HG03108 (cell line): ENCODE data around the gene ACOT9.
"Not testable (repeated sequence)": the region's sequence is repeated elsewhere in the genome, so short reads cannot be mapped to it uniquely, and the experiment has no call there.

Source experiments
- ATAC-seq: cut with Tn5 transposase; IDR thresholded peaks from one replicate; pipeline ENCODE4 v1.9.1; 2021; ENCODE audit warnings: moderate library complexity; ENCODE audit not compliant: unreplicated experiment

The ACOT9 gene

DNA sequence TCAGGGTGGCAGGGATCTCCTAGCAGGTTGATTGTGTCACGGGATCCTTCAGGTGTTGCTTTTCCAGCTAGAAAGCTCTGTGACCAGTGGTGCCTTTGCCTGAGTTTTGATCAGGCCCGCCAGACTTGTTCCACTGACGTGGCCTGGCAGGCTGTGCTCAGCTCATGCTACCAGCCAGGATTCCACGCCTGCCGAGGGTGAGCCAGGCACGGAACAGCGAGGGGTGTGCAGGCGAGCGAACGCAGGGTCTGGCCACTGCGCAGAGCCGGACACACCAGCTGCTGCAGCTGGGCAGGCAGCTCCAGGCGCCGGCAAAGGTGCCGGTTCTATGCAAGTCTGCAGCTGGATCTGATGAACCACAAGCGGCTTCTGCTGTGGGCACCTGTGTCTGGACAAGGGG is 22.8 kb upstream of the ACOT9 start:
- no peak for ATAC-seq

DNA sequence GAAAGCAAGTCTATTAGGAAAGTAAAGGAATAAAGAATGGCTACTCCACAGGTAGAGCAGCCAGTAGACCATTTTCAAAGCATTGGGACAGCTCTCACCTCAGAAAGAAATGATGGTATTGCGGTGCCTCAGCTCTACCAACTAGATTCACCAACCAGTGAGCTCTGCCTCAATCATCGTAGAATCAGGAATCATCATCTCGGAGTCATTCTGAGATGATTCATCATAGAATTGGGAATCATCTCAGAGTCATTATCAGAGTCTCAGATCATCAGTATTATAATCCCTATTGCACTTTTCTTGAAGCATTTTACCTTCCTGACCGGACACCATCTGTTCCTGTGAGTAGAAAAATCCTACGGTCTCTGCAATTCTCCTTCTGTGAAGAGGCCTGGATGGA is 22.4 kb upstream of the ACOT9 start:
- ATAC-seq, result no peak

DNA sequence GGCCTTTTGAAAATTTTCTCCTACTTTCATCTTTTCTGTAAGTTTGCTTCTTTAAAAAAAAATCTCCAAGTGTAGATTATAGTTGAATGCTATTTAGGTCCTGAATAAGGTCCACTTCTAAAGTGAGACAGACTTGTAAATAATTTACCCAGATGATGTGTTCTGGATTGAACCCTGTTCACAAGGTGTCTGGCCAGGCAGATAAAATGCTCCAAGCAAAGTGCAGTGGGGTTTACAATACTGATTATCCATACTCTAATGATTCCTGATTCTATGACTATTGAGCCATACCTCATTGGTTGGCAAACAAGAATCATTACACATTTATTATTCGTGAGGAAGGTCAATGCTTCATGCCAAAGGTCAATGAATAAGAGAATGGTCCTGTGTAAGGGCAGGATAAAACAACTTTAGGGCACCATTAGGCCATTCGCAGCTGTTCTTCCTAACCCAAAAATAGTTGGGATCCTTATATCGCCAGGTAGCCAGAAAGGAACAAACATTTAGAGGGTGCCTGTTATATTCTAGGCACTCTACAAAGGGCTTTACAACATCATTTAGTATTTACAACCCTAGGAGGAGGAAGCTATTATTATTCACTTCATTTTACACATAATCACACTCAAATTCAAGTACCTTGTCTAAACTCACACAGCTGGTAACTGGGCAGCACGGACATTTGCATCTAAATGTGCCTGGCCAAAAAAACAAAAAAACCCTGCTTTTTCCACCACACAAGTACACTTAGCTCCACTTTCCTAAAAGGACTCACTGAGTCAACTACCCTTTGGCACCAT is 21.3 kb upstream of the ACOT9 start:
- no peak for ATAC-seq

DNA sequence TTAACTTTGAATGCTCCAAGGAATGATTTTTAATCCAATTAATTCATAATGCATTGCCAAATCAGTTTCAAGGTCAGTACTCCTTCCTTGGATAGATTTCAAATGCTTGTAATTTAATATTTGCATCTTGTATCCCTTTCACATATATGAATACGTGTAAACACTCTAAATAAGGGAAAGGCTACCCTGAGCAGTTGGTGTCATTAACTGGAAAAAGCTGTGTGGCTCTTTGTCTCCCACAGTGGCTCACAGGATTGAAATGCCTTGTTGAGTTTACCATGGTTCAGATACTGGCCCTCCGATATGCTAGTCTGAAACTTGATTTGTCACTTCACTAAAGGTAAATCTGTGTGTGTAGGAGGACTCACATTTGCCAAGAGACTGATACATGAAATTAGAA is 16.7 kb upstream of the ACOT9 start:
- no peak for ATAC-seq

DNA sequence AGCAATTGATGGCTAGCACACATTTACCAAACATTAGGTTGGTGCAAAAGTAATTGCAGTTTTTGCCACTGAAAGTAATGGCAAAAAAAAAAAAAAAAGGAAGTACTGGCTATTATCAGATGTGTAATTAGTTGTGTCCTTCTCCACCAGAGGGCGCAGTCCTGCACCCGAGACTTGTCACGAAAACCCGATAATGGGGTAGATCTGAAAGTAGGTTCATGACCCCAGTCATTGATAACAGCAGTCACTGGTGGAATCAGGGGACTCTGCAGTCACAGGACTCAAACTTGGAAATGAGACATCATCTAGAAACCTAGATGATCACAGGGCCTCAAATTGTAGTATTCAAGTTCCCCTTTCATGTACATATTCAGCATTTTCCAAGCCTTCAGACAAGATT is 13.1 kb upstream of the ACOT9 start:
- ATAC-seq, result peak; percentile 76

DNA sequence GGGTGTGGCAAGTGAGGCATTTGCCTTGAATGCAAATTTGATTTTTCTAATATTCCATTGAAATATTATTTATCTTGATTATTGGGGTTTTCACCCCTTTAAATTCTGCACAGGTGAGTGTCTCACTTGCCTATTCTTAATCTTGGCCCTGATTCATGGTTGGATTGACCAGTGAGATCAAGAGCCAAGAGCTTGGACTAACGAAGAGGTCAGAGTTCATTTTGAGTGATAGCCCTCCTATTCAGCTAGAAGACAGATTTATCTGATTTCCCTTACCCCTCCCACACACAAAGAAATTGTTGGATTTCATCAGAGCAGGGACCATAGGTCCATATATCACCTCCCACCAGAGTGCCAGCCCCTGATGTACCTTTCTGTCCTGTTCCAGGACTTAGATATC is 11.6 kb upstream of the ACOT9 start:
- ATAC-seq, result no peak

DNA sequence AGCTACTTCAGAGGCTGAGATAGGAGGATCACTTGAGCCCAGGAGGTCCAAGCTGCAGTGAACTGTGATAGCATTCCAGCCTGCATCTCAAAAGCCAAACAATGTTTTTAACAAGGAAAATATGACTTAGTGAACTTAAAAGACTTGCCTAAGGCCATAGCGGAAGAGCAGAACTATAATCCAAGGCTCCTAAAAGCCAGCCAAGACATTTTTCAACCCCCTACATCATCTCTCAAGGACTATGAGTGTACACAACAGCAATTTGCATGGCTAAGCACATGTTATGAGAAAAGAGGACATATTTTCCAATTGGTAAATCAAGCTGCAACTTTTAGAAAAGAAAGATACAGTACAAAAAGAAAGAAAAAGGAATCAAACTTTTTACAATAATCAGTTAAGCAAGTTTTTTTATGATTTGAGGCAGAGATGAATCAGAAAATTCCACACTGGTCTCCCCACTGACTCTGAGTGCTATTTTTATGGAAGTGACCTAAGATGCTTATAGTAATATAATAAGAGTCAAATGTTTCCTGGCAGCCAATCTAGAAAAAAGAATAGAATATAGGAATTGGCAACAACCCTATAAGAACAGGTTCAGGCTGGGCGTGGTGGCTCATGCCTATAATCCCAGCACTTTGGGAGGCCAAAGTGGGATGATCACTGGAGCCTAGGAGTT is 9.8 kb upstream of the ACOT9 start:
- no peak for ATAC-seq

DNA sequence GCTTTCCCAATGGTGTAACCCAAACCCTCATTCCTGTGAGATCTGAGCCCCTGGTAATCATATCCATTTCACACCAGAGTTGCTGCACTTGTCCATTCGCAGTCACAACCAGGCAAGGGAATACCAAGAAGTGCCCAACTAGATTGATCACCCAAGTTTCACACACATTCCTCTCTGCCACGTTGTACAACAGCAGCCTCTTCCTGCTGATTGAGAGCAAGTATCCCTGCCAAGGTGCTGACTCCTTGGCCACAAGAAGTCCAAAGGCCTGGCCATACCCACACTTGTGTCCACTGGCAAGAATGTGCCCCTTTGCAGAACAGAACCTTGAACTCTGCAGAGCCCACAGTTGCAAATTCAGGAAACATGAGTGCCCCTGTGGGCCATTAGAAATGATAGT is 6.5 kb upstream of the ACOT9 start:
- ATAC-seq, result no peak

DNA sequence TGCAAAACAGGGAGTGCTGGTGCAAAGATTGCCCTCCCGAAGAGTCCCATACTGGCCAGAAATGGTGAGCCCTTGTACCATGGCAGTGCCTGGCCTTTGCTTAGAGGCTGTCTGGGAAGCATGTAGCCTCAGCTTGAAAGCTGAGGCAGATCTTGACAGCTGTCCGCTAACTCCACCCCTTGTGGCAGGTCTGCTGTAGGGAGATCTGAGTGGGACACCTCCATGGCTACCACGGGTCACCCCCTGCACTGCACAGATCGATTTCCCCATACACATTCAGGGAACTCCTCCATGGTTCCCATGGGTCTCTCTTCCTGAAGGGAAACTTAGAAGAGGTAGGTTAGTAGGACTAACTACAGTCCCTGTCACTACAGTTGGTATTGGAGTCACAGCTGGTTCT is 6.1 kb upstream of the ACOT9 start:
- ATAC-seq, result no peak

DNA sequence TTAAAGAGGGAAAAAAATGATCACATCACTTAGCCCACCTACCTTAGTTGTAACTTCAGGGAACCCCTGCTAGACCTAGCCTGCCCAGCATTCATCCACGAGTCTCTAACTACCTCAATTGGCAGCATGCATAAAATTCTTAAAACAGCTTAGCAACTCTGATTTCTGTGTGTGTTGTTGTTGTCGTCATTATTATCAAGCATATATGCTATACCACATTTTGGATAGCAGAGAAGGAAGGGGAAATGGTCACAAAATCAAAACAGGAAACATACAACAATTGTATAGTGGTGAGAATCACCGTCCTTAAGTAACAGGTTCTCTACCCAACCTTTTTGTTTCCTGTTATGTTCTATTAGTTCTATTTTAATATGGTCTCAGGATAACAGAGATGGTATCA is 2.7 kb upstream of the ACOT9 start:
- ATAC-seq, result no peak

DNA sequence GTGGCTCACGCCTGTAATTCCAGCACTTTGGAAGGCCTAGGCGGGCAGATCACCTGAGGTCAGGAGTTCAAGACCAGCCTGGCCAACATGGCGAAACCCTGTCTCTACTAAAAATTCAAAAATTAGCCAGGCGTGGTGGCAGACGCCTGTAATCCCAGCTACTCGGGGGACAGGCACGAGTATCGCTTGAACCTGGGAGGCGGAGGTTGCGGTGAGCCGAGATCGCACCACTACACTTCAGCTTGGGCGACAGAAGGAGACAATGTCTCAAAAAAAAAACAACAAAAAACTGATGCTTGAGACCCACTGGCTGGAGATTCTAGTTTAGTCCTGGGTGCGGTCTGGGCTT is 521 bp upstream of the ACOT9 start:
- not testable (repeated sequence) for ATAC-seq

DNA sequence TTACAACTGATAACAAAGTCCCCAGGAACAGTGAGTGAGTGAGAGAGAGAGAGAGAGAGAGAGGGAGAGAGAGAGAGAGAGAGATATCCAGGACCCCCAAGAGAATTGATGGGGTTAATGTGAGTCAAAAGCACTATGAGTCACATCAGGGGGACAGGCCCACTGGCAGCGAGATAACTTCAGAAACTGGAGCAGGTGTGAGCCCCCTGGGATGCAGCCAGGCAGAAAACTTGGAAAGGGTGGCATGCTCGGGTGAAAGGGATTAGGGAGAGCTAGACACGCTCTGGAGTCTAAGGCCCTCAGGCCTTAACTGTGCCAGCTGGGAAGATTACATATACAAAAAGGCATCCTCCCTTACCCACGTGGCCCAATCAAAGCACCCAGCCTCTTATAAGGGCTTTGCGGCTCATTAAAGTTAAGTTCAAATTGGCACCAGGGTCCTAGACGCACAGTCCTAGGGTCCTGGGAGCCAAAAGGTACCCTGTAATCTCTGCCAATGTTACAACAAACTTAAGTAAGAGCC is 841 bp downstream of the ACOT9 start:
- ATAC-seq, result peak; percentile 6

DNA sequence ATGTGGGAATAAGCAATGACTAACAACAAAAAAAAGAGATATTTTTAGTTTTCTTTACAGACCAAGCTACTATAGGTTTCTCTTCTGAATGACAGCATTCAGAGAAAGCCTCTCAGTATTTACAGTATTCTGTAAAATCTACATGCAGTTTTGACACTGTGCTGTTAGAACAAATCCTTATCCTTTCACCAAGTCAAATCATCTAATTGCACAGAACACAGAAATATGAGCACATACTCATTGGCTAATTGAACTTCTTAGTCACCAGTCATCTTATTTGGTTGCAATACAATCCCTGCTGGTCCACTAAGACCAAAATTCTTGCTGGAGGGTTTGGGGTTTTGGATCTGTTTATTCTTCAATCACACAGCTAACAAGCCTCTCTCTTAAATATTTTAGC is 5.7 kb downstream of the ACOT9 start:
- no peak for ATAC-seq

DNA sequence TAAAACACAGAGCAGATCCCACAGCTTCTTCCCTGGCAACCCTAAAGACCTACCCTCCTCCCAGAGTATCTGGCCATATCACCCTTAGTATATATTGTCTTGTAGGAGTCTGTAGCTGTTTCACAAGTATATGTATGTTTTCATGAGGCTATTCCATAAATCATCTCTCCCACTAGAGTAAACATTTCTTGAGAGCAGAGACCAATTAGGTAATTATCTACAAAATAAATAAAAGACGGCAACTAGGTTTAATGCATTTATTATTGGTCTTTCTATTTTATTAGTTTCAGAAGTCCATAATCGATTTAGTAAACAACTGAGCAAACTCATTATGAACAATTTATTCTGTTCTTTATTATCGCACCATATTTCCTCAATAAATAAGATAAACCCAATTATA is 7.0 kb downstream of the ACOT9 start:
- no peak for ATAC-seq

DNA sequence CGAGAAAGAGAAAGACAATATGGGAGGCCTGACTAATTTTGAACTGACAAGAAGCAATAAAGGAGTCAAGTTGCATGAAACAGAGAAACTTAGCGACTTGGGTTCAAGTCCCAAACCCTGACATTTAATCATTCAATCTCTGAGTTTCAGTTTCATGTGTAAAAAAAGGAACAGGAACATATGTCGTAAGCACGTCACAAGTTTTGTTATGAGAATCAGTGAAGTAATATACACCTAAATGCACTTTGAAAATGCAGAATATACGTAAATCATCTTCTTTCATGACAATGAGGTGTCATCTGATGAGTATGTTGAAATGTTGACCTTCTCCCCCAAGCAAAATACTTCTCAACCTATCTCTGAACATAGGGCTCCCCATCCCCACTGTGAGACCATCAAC is 10.4 kb downstream of the ACOT9 start:
- ATAC-seq, result peak; percentile 81

DNA sequence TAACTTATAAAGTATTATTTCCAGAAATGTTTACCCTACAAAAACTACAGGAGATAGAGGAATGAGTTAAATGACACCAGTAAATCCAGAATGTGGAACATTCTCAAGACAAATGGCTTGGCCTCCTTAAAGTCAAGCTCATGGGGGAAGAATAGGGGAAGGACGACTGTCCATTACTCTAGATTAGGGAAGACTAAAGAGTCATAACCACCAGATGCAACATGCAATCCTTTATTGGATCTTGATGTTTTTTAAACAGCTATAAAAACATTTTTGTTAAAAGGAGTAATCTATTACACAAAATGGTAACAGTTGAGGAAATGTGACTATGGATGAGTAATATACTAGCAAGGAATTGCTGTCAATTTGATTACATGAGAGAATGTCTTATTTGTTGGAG is 11.1 kb downstream of the ACOT9 start:
- ATAC-seq, result no peak

DNA sequence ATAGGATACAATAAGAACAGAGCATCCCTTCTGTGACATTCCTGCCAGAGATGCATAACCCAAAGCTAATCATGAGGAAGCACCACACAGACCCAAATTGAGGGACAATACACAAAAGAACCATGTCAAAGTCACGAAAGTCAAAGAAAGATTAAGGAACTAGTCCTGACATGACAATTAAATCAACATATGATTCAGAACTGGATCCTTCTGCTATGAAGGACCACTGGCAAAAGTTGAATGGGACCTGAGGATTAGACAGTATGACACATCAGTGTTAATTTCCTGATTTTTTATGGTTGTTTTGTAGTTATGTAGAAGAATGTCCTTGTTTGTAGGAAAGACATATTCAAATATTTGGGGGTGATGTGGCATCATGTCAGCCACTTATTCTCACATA is 13.9 kb downstream of the ACOT9 start:
- no peak for ATAC-seq

DNA sequence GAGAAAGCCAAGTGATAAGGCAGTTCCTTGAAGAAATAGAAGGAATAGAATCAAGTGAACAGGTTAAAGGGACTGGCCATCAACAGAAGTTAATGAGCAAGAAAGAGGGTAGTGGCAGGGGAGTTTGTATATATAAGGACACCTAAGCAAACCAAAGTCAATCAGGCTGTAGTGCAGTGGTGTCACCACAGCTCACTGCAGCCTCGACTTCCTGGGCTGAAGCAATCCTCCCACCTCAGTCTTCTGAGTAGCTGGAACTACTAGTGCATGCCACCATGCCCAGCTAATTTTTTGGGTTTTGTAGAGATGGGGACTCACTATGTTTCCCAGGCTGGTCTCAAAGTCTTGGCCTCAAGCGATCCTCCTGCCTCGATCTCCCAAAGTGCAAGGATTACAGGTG is 15.9 kb downstream of the ACOT9 start:
- no peak for ATAC-seq

DNA sequence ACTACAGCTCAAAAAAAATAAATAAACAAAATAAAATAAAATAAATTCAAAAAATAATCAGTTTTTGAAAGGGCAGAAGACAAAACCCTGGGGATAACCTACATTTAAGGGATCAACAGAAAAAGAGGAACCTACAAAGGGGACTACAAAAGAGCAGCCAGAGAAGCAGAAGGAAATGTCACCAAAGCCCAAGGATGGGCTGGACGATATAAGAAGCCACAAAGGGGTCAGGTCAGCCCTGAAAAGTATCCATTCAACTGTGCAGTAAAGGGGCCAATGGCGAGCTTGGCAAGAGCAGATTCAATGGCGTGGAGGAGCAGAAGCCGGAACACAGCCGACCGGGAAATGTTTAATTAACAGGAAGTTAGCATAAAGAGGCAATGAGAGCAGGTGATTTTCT is 16.9 kb downstream of the ACOT9 start:
- ATAC-seq, result no peak

DNA sequence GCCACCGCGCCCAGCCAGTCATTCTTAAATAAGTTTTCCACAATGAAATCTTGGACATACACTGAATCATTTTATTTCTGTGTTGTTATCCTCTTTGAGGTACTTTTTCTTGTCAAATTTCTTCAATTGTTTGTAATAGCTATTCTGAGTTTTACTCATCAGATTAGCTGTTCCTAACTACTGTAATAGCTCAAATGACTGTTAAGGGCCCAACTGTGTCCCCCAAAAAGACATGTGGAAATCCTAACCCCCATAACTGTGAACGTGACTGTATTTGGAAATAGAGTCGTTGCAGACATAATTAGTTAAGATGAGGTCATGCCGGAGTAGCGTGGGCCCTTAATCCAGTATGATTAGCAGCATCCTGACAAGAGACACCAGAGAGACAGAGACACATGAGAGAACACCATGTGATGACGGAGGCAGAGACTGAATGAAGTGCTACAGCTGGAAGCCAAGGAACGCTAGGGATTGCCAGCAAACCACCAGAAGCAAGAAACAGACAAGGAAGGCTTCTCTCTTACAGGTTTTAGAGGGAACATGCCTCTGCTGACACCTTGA is 22.9 kb downstream of the ACOT9 start:
- no peak for ATAC-seq

DNA sequence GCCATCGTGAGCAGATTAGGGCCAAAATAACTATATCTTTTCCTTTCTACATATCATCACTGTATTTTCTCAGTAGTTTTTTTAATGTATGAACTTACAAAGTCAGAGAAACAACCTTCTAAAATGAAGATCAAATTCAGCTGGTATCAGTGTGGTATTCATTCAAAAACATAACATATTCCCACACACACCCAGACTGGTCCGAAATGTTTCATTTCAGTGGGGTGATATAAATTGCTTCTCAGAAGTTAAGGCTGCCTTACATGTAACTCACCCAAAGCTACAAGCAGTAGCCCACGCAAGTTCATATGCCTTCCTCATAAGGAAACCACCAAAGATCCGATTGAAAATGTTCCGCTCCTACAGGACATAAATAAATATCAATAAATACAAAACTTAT is 37.8 kb downstream of the ACOT9 start:
- no peak for ATAC-seq

DNA sequence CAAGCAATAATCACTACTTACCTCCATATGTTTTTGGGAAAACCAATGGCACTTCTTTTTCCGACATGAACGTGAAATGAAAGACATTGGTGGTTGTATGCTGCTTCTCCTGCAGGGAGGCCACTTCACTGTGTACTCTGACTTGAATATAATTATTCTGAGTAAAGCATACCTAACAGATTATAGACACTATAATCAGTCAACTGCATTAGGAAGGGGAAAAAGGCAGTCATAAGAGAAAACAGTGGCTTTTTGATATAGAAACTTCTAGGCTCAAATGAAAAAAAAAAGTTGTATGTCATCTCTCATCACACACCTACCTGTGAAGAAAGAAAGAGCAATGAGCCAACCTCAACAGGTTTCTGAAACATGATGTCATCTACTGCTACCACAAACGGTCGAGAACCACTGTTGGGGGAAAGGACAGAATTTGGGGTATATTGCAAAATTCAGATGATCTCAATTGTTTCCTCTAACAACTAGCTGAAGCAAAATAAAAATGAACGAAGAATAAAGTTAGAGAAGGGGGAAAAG is 38.3 kb downstream of the ACOT9 start:
- no peak for ATAC-seq
